HPDE6-E6E7 (cell line): ENCODE data around the gene CASP3.
"Not testable (repeated sequence)": the region's sequence is repeated elsewhere in the genome, so short reads cannot be mapped to it uniquely, and the experiment has no call there.

Experiments used
- DNase-seq: peaks from one replicate; pipeline ENCODE4 v3.0.0; 2011; ENCODE audit warnings: missing footprints; ENCODE audit errors: extremely low spot score

The CASP3 gene

DNA sequence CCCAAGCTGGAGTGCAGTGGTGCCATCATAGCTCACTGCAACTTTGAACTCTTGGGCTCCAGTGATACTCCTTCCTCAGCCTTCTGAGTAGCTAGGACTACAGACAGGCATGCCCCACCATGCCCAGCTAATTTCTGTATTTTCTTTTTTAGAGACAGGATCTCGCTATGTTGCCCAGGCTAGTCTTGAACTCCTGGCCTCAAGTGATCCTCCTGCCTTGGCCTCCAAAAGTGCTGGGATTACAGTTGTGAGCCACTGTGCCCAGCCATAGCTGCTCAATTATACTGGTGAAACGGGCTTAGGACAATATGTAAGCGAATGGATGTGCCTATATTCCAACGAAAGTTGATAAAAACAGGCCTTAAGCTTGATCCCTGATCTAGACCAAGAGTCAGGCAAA is 13.1 kb downstream of the CASP3 start:
- DNase-seq: no peak

DNA sequence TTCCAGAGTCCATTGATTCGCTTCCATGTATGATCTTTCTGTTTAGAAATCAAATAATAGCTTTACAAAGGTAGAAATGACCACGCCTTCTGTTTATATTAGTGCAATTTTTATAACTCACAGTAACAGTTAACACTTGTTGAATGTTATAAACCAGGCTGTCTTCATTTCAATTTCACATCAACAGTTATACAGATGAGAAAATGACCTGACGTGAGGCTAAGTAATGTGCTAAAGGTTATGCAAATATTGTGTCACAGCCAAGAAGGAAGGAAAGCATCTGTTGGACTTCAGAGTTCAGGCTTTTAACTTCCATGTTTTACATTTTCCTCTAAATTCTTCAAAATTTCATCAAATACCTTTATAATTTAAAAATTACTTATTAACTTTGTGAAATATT is 13.9 kb downstream of the CASP3 start:
- DNase-seq: no peak

DNA sequence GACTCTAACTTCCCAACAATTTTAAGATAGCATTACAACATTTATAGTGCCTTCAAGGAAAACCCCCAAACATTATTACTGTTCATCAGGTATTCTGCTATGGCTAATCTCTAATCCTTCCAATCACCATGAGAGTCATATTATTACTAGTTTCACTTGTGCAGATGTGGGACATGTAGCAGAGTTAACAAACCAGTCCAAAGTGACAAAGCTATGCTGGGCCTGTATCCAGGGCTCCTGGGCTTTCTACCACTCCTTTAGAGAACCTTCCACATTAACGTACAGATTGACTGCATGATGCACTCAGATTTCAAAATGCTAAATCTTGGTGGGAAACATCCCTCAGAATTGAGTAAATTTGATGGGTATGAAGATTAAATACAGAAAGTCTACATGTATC is 16.4 kb downstream of the CASP3 start:
- DNase-seq: no peak

DNA sequence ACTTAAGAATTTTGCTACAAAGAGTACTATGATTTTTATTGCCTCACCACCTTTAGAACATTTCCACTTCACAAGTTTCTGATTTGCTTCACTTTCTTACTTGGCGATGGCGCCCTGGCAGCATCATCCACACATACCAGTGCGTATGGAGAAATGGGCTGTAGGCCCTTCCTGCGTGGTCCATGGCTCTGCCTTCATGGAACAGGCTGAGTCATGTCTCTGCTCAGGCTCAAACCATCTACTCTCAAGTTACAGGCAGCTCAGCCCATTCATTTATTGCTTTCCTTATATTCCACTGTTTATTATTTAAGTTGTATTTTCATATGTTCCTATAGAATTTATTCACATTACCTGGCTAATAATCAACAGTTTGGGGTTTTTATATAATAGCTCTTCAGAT is 21.1 kb downstream of the CASP3 start:
- DNase-seq: no peak

DNA sequence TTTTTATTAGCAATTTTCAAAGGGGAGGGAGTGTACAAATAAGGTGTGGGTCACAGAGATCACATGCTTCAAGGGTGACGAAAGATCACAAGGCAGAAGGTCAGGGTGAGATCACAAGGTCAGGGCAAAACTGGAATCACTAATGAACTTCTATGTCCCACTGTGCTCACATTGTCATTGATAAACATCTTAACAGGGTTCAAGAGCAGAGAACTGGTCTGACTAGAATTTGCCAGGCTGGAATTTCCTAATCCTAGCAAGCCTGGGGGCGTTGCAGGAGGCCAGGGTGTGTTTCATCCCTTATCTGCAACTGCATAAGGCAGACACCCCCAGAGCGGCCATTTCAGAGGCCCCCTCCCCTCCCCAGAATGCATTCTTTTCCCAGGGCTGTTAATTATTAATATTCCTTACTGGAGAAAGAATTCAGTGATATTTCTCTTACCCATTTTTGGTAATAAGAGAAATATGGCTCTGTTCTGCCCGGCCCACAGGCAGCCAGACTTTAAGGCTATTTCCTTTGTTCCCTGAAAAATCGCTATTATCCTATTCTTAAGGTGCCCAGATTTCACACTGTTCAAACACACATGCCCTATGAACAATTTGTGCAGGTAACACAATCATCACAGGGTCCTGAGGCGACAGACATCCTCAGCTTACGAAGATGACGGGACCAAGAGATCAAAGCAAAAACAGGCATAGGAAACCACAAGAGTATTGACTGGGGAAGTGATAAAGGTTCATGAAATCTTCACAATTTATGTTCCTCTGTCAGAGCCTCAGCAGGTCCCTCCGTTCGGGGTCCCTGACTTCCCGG is 23.3 kb downstream of the CASP3 start:
- not testable (repeated sequence) for DNase-seq

DNA sequence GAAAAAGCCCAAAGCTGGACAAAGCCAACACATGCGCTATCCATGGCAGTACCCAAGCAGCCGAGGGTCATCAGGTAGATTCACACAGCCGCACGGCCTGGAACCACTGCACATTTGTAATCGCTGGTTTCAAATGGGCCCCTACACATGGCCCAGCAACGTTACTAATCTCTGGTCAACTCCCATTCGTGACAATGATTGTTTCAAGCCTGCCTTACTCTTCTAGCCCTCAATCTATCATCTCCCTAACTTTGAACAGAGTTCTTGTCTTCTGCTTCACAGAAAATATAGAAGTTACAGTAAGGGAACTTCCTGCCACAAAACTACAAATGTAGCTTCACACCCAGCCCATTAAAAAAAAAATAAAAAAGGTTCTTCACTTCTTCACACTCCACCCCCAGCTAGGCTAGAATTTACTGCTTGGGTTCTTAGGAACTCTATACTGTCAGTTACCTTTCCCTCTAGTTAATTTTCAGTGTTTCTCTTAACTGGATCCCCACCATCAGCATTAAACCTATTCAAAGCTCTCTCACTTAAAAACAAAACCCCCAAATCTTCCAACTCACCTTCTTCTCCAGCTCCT is 24.2 kb downstream of the CASP3 start:
- no peak for DNase-seq

DNA sequence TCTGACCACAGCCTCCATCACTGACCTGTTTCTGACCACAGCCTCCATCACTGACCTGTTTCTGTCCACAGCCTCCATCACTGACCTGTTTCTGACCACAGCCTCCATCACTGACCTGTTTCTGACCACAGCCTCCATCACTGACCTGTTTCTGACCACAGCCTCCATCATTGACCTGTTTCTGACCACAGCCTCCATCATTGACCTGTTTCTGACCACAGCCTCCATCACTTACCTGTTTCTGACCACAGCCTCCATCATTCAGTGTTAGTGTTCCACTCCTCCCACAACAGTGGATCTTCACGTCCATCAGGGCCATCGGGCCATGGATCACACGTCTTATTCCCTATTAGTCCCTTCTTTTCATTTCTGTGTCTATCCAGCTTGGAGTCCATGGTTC is 24.7 kb downstream of the CASP3 start:
- DNase-seq: not testable (repeated sequence)

DNA sequence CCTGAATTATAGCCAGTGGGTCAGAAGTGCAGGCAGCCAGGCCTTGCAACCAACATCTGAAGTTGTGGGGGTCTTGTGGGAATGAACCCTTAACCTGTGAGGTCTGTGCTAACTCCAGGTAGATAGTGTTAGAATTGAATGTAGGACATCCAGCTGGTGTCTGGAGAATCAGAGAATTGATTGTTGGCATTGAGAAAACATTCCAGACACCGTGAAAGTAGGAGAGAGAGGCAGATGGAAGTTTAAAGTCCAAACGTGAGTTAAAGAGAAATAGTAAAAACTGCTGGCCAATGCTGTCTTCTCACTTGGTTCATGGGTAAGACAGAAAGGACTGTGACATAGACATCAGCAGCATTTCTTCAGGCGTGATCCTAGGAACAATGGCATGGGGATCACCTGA is 27.7 kb downstream of the CASP3 start:
- DNase-seq: no peak

DNA sequence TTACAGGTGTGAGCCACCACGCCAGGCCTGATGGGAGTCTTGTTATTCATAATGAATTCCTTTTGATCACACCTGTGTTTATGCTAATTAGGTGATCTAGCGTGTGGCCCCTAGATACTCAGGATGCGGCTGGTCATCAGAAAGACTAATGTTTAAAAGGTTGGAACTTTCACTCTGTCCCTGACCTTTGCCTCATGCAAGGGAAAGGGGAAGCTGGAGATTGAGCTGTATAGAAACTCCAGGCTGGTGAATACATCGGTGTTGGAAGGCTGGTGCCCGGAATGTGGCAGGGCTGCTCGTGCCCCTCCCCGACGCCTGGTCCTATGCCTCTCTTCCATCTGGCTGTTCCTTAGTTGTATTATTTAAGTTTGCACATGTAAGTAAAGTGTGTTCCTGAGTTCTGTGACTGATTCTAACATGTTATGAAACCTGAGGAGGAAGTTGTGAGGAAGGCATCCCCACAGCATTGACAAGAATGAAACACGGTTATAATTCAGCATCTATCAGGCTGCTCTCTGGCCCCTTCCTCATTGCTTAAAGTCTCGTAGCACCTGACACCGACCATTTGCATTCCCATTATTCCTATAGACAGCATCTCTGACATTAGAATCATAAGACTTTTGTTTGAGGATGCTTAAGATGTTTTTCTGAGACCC is 28.9 kb downstream of the CASP3 start:
- no peak for DNase-seq

DNA sequence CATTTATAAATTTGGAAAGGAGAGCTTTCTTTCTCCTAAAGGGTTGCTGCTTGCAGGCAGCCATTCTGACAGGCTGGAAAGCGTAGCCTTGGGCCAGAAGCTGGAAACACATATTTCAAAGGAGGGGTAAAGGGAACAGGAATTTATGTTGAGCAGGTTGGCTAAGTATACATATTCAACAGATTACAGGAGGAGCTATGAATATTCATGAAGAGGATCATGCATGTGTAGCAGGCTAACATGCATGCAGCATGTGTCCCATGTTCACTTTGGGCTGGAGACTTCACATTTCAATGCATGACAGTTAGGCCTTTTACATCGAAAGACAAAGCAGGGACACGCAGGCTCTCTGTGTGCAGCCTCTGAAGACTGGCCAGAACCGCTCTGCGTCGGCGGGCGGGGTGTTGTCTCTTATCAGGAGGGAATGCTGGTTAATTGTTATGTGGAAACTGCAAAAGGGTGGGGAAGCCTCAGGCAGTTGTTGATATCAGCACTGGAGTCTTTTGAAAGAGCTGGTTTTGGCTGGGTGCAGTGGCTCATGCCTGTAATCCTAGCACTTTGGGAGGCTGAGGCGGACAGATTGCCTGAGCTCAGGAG is 31.5 kb downstream of the CASP3 start:
- no peak for DNase-seq

DNA sequence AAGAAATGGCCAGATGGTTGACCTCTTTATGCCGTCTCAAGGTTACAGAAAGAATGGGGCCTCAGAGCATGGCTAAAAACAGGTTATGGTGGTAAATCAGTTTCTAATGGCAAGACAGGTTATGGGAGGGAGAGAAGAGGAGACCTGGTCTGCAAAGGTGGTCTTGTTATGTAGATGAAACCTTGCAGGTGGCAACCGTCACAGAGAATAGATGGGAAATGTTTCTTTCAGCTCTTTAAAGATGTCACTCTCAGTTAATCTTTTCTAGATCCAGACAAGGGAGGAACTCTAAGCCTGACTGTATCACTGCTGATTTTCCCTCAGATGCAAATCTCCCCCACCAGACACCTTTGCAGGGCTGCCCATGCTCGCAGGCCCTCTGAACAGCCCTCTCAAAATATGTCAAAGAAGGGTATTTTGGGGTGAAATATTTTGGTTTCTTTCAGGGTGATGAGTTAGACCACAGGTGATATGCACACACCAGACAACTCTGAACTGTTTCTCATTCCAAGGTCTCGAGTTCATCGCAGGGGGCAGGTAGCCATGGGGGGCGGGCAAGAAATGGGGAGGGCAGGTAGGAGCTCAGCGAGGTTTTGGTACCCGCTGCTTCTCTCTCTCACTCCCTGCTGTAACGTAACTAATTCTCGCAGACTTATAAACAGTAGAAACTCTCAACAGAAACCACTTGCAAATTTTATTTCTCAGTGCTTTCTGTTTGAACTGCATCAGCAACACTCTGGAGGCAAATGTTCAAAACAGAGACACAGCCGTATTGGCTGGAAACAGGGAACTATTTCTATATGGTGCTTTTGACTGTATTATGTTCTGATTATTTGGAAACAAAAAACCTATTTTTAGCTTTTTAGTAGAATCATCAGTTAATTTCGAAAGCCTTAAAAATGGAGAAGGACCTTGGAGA is 32.4 kb downstream of the CASP3 start:
- DNase-seq: no peak

DNA sequence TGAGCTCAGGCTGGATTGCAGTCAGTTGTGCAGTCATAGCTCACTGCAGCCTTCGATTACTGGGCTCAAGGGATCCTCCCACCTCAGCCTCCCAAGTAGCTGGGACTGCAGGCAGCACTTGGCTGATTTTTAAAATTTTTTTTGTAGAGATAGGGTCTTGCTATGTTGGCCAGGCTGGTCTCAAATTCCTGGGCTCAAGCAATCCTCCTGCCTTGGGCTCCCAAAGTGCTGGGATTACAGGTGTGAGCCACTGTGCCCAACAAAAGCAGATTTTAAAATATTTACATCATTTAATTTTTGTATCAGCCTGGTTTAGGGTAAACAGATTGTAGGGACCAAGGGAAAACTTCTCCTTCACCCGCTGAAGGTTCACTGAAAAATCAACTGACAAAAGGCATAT is 33.1 kb downstream of the CASP3 start:
- DNase-seq: not testable (repeated sequence)

DNA sequence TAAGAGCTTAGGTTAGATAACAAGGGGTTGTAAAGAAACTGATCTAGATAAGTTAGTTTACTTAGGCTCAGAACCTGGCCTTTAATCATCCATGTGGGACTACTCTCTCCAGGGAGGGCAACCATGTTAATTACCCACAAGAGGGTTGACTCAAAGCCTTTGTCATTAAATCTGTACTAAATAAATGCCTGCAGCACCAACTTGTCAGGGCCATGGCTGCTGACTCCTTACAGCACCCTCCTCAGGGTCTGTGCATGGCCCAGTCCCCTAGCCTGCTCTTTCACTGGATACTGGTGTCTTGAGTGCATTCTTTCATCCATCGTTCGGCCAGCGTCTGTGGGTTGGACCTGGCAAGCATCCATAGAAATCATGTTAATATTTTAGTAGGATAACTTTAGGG is 34.7 kb downstream of the CASP3 start:
- DNase-seq: no peak

DNA sequence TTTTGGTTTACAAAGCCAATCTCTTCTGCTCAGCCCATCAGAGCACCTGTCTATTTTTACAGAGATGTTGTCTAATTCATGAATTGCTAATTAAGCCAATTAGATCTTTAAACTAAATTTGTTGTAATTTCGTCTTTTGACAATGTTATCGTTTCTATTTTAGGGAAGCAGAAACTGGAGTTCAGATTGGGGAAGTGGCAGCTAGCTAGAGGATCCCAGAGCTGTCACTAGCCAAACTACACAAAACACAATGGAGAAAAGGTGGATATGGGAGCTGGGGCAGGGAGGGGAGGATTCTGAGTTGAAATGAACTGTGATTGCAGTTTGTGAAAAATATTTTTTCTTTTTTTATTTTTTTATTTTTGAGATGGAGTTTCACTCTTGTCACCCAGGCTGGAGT is 35.8 kb downstream of the CASP3 start:
- no peak for DNase-seq

DNA sequence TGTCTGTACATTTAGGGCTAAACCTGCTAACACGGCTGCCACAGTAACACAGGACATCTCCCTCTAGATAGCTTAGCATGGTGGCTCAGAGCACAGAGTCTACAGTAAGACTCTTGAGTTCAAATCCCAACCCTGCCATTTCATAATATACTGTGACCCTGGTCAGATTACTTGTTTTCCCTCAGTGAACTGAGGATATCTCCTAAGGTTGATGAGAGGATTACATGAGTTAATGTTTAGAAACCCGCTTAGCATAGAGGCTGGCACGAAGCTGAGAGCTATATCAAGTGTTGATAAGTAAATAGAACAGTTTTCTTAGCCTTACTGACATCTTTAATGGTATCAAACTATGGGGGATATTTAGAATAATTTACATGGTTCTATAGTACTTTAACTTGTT is 37.2 kb downstream of the CASP3 start:
- no peak for DNase-seq

DNA sequence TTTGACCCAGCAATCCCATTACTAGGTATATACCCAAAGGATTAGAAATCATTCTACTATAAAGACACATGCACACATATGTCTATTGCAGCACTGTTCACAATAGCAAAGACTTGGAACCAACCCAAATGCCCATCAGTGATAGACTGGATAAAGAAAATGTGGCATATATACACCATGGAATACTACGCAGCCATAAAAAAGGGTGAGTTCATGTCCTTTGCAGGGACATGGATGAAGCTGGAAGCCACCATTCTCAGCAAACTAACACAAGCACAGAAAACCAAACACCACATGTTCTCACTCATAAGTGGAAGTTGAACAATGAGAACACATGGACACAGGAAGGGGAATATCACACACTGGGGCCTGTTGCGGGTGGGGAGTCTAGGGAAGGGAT is 41.8 kb downstream of the CASP3 start:
- not testable (repeated sequence) for DNase-seq

DNA sequence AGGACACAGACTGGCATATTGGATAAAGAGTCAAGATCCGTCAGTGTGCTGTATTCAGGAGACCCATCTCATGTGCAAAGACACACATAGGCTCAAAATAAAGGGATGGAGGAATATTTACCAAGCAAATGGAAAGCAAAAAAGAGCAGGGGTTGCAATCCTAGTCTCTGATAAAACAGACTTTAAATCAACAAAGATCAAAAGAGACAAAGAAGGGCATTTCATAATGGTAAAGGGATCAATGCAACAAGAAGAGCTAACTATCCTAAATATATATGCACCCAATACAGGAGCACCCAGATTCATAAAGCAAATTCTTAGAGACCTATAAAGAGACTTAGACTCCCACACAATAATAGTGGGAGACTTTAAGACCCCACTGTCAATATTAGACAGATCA is 46.4 kb downstream of the CASP3 start:
- not testable (repeated sequence) for DNase-seq

DNA sequence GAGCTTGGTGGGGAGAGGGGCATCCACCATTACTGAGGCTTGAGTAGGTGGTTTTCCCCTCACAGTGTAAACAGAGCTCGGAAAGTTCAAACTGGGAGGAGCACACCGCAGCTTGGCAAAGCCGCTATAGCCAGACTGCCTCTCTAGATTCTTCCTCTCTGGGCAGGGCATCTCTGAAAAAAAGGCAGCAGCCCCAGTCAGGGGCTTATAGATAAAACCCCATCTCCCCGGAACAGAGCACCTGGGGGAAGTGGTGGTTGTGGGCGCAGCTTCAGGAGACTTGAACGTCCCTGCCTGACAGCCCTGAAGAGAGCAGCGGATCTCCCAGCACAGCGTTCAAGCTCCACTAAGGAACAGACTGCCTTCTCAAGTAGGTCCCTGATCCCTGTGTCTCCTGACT is 48.3 kb downstream of the CASP3 start:
- not testable (repeated sequence) for DNase-seq

DNA sequence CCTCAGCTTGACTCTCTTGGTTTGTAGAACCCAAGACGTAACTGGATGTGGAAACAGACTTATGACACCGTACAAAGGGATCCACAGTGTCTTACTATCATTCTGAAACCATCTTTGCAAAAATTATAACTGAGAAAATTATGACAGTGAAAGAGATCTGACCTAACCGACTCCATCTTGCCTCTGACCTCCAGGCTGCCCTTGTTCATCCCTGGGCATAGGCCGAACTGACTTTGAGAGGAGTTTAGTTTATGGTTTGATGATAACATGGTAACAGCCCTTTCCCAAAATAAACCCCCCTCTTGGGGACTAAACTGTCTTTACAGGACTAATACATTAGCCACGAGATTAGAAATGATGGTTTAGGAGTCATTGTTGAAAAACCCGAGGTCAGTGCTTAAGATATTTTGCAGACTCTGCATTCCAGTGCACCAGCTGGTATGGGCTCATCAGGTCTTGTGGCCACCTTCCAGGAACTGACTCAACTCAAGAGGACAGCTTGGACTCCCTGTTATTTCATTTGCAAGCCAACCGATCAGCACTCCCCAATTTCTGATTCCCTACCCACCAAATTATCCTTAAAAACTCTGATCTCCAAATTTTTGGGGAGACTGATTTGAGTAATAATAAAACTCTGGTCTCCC is 49.6 kb downstream of the CASP3 start:
- no peak for DNase-seq

DNA sequence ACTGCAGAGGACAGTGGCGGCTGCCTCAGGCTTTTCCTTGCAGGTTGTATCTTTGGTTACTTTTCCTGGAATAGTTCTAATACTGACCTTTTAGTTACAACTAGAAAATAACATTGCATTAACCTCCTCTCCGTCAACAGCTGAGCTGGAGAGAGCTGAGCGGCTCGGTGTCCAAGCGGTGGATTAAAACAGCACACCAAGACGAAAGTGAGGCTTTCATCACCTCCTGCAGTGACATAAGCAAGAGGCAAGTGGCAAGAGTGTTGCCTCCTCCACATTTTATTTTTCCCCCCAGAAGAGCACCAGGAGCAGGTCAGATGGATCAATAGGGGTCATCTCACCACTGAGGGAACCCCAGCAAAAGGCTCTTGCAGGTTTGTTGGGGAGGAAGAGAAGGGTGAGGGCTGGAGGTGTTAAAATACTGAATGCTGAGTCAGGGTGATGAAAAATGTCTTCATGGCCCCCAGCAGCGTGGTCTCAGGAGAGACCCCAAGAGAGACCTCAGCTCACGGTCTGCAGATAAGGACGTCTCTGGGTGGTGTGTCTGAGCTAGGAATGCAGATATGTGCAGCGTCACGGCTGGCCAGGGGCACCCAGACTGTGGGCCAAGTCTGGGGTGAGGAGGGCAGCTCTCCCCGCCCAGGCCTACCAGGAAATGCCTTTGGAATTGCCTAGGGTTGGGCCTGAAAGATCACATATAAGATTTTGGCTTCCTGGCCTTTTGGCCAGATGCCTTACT is 50.3 kb downstream of the CASP3 start:
- DNase-seq: no peak
